GM12878 (cell line): Measurements from ENCODE around the gene ISG15. TPM values are rescaled to one million over a fixed set of nuclear protein-coding genes. Genes with fewer than 3 reads are reported as not detected.

Experiments used
- ASH2L ChIP-seq: fragments of 300-600, 200-600 bp; sonication (generic); IDR thresholded peaks from 2 replicates; pipeline ENCODE4 v1.6.1; 2017; ENCODE audit warnings: low read depth, mild to moderate bottlenecking, borderline replicate concordance
- ATF7 ChIP-seq: fragments of 450-650 bp; IDR thresholded peaks from 2 replicates; pipeline ENCODE4 v1.6.1; 2016; ENCODE audit warnings: low read depth, mild to moderate bottlenecking
- BHLHE40 ChIP-seq, 2 experiments: fragments of 450-650 bp in 1 of 2; IDR thresholded peaks; 2 replicates each; pipeline ENCODE4 v1.6.1; 2011 to 2017; ENCODE audit warnings: low read depth in 2 of 2, borderline replicate concordance in 1 of 2, improper control_type of control experiment in 1 of 2, low read length in 1 of 2, mild to moderate bottlenecking in 1 of 2
- CBFB ChIP-seq: IDR thresholded peaks from 2 replicates; pipeline ENCODE4 v1.6.1; 2016; ENCODE audit warnings: antibody characterized with exemption, low read depth
- JUND ChIP-seq: IDR thresholded peaks from 2 replicates; pipeline ENCODE4 v1.6.1; 2012; ENCODE audit warnings: low read depth, mild to moderate bottlenecking, low read length, improper control_type of control experiment, moderate library complexity
- MEF2B ChIP-seq: fragments of 450-650 bp; IDR thresholded peaks from 2 replicates; pipeline ENCODE4 v1.6.1; 2018; ENCODE audit warnings: mild to moderate bottlenecking, moderate library complexity; ENCODE audit not compliant: partially characterized antibody, poor library complexity, severe bottlenecking
- MTA3 ChIP-seq: IDR thresholded peaks from 2 replicates; pipeline ENCODE4 v1.6.1; 2012; ENCODE audit warnings: low read length, inconsistent platforms, borderline replicate concordance
- NBN ChIP-seq: fragments of 450-650 bp; IDR thresholded peaks from 2 replicates; pipeline ENCODE4 v1.6.1; 2016
- NR2F1 ChIP-seq: fragments of 450-650 bp; conservative IDR thresholded peaks from 2 replicates; pipeline ENCODE4 v1.6.1; 2017; ENCODE audit warnings: mild to moderate bottlenecking
- POLR2A ChIP-seq: IDR thresholded peaks from 2 replicates; pipeline ENCODE4 v1.6.1; 2011; ENCODE audit warnings: low read depth, mild to moderate bottlenecking, low read length
- POLR2AphosphoS5 ChIP-seq: IDR thresholded peaks from 2 replicates; pipeline ENCODE4 v1.6.1; 2011; ENCODE audit warnings: mild to moderate bottlenecking, low read length, inconsistent platforms
- RAD51 ChIP-seq: fragments of 450-650 bp; IDR thresholded peaks from 2 replicates; pipeline ENCODE4 v1.6.1; 2016; ENCODE audit warnings: moderate library complexity, mild to moderate bottlenecking, inconsistent platforms
- RUNX3 ChIP-seq: IDR thresholded peaks from 2 replicates; pipeline ENCODE4 v1.6.1; 2012; ENCODE audit warnings: low read length, inconsistent platforms
- SREBF2 ChIP-seq: IDR thresholded peaks from 2 replicates; pipeline ENCODE4 v1.6.1; 2012; ENCODE audit warnings: mild to moderate bottlenecking, low read length
- SRF ChIP-seq, 2 experiments: IDR thresholded peaks; 2 replicates each; pipeline ENCODE4 v1.6.1; 2011; ENCODE audit warnings: low read depth in 2 of 2, low read length in 2 of 2, mild to moderate bottlenecking in 1 of 2, moderate library complexity in 1 of 2
- SUZ12 ChIP-seq: fragments of 200-600 bp; sonication (generic); IDR thresholded peaks from one replicate; pipeline ENCODE4 v1.6.1; 2018; ENCODE audit warnings: antibody characterized with exemption, mild to moderate bottlenecking; ENCODE audit not compliant: unreplicated experiment
- ZNF384 ChIP-seq: IDR thresholded peaks from 2 replicates; pipeline ENCODE4 v1.6.1; 2012; ENCODE audit warnings: low read depth, mild to moderate bottlenecking, low read length, improper control_type of control experiment, borderline replicate concordance
- ZSCAN29 ChIP-seq: fragments of 450-650 bp; IDR thresholded peaks from 2 replicates; pipeline ENCODE4 v1.6.1; 2017; ENCODE audit warnings: mild to moderate bottlenecking, moderate library complexity
- polyA plus RNA-seq, 11 experiments: library from polyadenylated mRNA; depleted of rRNA in 4 of 11; unstranded in 6 of 11; stranded (reverse) in 5 of 11; fragments of >200 nt; fragmentation: Nextera tagmentation in 4 of 11; fragmentation: Illumina TruSeq in 1 of 11; extraction: Ambion mirVana in 4 of 11; extraction: Trizol in 1 of 11; gene quantifications; 1 replicate in 1 of 11; 2 replicates in 10 of 11; pipeline versions ENCODE4 v1.2.1 to v1.2.3, GENCODE V29; 2011 to 2016; ENCODE audit warnings: inconsistent platforms in 2 of 11, missing spikeins in 2 of 11, low read depth in 1 of 11
- total RNA-seq, 4 experiments: library from RNA; depleted of rRNA in 3 of 4; stranded (reverse); fragments of >200 nt in 3 of 4; fragmentation: Illumina TruSeq in 1 of 4; extraction: Trizol in 1 of 4; gene quantifications; 2 replicates each; pipeline versions ENCODE4 v1.2.1 to v1.2.3, GENCODE V29; 2013 to 2021
- TF ChIP-seq, protein P1 (sequence below): IDR thresholded peaks from 2 replicates; pipeline ENCODE4 v1.6.1; 2011; ENCODE audit warnings: borderline replicate concordance, low read depth, mild to moderate bottlenecking, moderate library complexity, mixed read lengths, low read length; ENCODE audit not compliant: insufficient read depth; ENCODE audit errors: extremely low read length
- TF ChIP-seq, protein P2 (sequence below): fragments of 450-650 bp; IDR thresholded peaks from 2 replicates; pipeline ENCODE4 v1.6.1; 2017; ENCODE audit warnings: mild to moderate bottlenecking, moderate library complexity
- TF ChIP-seq, protein P3 (sequence below): IDR thresholded peaks from 2 replicates; pipeline ENCODE4 v1.6.1; 2012; ENCODE audit warnings: low read depth, low read length, improper control_type of control experiment
- TF ChIP-seq, protein P4 (sequence below): fragments of 450-650 bp; IDR thresholded peaks from 2 replicates; pipeline ENCODE4 v1.6.1; 2017; ENCODE audit warnings: mild to moderate bottlenecking, moderate library complexity

Gene ISG15
- total and polyA plus RNA-seq, 10 of the 15 experiments (the other 5 are each of a cell fraction or from before 2014, with no cell fraction given), result 7.8 to 384 (median 274) TPM

DNA sequence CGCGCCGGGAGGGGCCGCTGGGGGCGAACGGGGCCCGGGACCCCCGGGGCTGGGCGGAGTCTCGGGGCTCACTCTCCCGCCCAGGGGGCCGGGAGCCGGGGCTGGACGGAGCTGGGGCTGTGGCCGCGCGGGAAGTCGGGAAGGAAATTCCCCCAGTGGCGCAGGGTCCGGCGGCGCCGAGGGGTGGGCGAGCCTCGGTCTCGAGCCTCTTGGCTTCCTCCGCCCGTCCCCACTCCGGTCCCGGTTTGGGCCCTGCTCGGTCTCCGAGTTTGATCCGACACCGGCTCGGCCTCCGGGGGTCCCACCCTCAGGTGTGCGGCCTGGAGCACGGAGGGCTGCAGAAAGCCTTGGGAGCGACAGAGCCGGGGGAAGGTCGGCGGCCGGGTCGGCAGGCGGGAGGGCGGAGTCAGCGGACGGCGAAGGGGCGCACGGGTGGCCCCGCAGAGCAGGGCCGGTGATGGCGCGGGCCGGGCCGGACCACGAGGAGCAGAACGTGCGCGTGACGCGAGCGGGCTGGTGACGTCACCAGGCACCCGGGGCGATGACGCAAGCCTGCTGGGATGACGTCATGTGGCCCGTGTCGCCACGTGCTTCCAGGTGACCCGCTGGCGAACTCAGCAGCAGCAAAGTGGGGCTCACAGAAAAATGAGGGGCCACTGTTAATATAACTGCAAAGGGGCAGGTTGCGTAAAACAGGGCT is 12.8 kb upstream of the ISG15 start (continued):
- TF ChIP-seq, protein P1, sequence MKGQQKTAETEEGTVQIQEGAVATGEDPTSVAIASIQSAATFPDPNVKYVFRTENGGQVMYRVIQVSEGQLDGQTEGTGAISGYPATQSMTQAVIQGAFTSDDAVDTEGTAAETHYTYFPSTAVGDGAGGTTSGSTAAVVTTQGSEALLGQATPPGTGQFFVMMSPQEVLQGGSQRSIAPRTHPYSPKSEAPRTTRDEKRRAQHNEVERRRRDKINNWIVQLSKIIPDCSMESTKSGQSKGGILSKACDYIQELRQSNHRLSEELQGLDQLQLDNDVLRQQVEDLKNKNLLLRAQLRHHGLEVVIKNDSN, result peak; percentile 74
- TF ChIP-seq, protein P2, sequence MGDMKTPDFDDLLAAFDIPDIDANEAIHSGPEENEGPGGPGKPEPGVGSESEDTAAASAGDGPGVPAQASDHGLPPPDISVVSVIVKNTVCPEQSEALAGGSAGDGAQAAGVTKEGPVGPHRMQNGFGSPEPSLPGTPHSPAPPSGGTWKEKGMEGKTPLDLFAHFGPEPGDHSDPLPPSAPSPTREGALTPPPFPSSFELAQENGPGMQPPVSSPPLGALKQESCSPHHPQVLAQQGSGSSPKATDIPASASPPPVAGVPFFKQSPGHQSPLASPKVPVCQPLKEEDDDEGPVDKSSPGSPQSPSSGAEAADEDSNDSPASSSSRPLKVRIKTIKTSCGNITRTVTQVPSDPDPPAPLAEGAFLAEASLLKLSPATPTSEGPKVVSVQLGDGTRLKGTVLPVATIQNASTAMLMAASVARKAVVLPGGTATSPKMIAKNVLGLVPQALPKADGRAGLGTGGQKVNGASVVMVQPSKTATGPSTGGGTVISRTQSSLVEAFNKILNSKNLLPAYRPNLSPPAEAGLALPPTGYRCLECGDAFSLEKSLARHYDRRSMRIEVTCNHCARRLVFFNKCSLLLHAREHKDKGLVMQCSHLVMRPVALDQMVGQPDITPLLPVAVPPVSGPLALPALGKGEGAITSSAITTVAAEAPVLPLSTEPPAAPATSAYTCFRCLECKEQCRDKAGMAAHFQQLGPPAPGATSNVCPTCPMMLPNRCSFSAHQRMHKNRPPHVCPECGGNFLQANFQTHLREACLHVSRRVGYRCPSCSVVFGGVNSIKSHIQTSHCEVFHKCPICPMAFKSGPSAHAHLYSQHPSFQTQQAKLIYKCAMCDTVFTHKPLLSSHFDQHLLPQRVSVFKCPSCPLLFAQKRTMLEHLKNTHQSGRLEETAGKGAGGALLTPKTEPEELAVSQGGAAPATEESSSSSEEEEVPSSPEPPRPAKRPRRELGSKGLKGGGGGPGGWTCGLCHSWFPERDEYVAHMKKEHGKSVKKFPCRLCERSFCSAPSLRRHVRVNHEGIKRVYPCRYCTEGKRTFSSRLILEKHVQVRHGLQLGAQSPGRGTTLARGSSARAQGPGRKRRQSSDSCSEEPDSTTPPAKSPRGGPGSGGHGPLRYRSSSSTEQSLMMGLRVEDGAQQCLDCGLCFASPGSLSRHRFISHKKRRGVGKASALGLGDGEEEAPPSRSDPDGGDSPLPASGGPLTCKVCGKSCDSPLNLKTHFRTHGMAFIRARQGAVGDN, result peak; percentile 82
- TF ChIP-seq RAD51 (peak; percentile 70), MTA3 (no peak), RUNX3 (0 out of 2 replicates have a peak, but pooled peaks have one; percentile 45), ASH2L (no peak), SREBF2 (no peak), ATF7 (peak; percentile 99), ZNF384 (no peak), SUZ12 (peak; percentile 40), POLR2A (peak; percentile 59), POLR2AphosphoS5 (peak; percentile 27; the same call in 1 of the 2 replicates), NR2F1 (peak; percentile 76), MEF2B (peak; percentile 60), JUND (peak; percentile 93), NBN (peak; percentile 99), BHLHE40 (IDR thresholded peaks at IDR 0.05; ENCODE audit: borderline replicate concordance in 1 of 2, low read depth in 2 of 2, low read length in 1 of 2) (peak; percentile 90 to 99), SRF (IDR thresholded peaks at IDR 0.05; ENCODE audit: low read depth in 2 of 2, low read length in 2 of 2) (no peak), CBFB (no peak), ZSCAN29 (0 out of 2 replicates have a peak, but pooled peaks have one; percentile 21)
- TF ChIP-seq, protein P3, sequence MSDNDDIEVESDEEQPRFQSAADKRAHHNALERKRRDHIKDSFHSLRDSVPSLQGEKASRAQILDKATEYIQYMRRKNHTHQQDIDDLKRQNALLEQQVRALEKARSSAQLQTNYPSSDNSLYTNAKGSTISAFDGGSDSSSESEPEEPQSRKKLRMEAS, result peak; percentile 75; the same call in 1 of the 2 replicates
- TF ChIP-seq, protein P4, sequence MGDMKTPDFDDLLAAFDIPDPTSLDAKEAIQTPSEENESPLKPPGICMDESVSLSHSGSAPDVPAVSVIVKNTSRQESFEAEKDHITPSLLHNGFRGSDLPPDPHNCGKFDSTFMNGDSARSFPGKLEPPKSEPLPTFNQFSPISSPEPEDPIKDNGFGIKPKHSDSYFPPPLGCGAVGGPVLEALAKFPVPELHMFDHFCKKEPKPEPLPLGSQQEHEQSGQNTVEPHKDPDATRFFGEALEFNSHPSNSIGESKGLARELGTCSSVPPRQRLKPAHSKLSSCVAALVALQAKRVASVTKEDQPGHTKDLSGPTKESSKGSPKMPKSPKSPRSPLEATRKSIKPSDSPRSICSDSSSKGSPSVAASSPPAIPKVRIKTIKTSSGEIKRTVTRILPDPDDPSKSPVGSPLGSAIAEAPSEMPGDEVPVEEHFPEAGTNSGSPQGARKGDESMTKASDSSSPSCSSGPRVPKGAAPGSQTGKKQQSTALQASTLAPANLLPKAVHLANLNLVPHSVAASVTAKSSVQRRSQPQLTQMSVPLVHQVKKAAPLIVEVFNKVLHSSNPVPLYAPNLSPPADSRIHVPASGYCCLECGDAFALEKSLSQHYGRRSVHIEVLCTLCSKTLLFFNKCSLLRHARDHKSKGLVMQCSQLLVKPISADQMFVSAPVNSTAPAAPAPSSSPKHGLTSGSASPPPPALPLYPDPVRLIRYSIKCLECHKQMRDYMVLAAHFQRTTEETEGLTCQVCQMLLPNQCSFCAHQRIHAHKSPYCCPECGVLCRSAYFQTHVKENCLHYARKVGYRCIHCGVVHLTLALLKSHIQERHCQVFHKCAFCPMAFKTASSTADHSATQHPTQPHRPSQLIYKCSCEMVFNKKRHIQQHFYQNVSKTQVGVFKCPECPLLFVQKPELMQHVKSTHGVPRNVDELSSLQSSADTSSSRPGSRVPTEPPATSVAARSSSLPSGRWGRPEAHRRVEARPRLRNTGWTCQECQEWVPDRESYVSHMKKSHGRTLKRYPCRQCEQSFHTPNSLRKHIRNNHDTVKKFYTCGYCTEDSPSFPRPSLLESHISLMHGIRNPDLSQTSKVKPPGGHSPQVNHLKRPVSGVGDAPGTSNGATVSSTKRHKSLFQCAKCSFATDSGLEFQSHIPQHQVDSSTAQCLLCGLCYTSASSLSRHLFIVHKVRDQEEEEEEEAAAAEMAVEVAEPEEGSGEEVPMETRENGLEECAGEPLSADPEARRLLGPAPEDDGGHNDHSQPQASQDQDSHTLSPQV, result peak; percentile 83; the same call in 1 of the 2 replicates
